Dedifferentiated amniotic fluid mesenchymal stem cell (primary cell): ENCODE measurements around the gene ITGB1.
"Not testable (repeated sequence)": the region's sequence is repeated elsewhere in the genome, so short reads cannot be mapped to it uniquely, and the experiment has no call there.

ENCODE experiments used
- DNase-seq: peaks from one replicate; pipeline ENCODE4 v3.0.0-alpha.2; 2016; ENCODE audit errors: extremely low spot score

The ITGB1 gene

DNA sequence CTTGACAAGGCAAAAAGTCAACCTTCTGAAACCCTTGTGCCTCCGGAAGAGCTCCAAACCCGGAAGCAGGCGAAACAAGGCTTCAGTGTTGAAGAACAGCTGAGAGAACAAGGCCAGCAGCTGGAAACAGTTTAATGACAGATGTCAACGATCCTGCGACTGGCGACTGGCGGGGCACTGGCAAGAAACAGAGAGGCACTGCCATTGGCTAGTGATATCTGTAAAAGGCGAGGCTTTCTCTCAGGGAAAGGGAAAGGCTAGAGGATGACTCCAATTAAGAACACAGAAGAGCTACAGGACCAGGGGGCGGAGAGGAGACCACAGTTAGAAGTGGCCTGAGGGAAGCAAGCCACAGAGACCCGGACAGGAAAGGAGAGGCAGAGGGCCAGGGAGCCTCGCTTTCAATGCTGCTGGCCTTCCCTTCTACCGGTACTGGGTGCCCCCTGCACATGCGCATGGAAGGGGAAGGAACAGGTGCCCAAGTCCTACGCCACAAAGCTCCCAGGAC, 19.4 kb downstream of the ITGB1 start:
- DNase-seq: no peak

DNA sequence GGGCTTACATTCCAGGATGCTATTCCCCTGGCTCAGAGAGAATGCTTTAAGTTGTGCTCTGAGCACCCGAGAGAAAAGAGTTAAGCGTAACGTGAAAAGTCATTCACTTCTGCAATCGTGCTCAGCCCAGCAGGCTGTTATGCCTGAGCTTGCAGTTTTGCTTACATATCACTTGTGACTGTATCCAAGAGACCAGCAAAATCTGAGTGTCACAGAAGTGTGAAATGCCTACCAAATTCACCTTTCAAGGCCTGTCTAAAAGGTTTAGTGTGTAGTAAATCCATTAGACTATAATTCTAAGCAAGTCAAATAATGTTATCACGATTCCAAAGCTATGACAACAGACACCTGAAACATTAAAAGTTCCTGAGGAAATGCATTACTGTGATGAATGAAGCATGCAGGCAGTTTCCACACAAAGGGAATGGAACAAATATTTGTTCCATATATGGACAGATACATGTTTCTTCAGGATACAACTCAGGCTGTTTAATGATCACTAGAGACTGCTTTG, 20.1 kb downstream of the ITGB1 start:
- DNase-seq: no peak

DNA sequence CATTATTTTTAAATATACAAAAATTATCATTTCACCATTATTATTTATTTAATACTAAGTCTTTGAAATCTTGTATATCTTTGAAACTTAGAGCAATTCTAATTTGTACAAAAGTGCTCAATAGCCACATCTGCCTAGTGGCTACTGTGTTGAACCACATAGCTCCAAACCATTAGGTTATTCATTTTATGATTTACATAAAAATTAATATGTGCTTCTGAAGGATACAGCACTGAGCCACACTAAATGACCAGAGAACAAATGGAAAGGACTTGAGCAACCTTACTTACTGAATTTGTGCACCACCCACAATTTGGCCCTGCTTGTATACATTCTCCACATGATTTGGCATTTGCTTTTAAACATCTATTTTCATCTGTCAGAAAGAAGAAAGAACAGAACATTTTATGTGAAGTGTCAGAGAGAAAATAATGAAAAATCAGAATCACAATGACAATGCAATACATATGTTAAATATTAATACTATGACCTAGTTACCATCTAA, 25.8 kb downstream of the ITGB1 start:
- DNase-seq: no peak

DNA sequence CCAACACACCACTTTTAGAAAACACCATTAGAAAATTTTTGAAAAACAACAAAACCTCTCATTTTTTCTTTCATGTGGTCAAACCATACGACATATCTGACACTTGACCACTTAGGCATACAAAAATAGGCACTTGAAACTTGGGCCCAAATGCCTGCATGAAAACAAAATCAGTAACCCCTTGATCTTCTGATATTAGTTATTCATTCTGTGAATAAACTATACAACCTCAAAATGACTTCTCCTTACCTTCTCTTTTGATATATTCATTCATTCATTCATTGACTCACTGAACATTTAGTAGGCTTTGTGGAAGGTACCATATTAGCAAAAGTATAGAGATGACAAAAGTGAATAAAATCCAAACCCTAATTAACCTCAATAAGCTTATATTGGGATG, 26.4 kb downstream of the ITGB1 start:
- no peak for DNase-seq

DNA sequence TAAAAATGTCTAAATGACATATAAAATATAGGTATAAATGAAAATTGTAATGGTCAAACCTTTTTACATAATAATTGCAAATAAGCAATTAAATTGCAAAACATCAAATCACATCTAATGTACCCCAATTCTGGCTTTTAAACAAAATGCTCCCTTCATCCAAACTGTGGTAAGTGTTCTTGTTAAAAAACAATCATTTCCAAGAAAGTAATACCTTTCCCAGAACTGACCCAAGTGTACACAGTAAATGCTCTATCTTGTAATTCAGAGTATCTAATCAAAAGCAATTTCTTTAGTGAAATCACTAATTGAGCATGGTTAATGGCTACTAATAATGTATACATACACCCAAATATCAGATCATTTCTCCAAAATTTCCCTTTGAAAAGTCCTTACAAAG, 28.0 kb downstream of the ITGB1 start:
- no peak for DNase-seq

DNA sequence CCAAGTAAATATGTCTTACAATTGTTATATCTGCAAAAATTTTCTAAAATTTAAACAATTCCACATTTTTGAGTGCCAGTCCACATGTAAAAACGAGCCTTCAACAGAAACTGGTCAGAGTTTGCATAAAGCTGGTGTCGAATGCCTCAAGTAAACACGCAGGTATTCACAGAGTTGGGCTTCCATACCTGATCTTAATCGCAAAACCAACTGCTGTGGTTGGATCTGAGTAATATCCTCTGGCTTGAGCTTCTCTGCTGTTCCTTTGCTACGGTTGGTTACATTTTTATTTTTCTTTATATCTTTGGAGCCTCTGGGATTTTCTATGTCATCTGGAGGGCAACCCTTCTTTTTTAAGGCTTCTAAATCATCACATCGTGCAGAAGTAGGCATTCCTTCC, 28.4 kb downstream of the ITGB1 start:
- DNase-seq: no peak

DNA sequence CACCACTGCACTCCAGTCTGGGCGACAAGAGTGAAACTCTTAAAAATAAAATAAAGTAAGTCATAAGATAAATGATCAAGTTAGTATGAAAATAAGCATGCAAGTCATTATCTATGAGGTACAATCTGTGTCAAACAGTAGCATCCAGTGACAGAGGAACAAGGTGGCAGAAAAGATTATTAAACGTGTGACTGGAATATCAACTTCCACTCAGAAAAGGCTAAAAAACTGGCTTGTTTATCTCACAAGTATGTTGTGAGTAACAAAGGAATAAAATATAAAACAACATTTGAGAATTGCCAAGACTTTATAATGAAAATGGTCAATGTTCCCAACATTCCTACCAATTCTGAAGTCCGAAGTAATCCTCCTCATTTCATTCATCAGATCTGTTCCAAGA, 30.3 kb downstream of the ITGB1 start:
- DNase-seq: no peak

DNA sequence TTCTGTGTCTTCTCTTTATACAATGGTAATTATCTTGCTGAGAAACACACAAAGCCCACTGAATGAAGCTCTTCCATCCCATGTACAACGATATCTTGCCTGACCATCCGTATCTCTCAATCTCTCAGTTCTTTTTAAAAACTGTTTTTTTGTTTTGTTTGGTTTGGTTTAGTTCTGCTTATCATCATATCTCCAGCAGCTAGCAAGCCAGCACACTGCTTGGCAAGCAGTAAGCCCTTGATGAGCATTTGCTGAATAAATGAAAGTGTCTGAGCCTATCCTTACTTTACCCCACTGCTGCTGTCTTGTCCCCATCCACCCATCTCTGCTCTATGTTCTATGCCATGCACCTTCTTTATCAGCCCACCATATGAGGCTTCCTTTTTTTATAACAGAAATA, 34.2 kb downstream of the ITGB1 start:
- no peak for DNase-seq

DNA sequence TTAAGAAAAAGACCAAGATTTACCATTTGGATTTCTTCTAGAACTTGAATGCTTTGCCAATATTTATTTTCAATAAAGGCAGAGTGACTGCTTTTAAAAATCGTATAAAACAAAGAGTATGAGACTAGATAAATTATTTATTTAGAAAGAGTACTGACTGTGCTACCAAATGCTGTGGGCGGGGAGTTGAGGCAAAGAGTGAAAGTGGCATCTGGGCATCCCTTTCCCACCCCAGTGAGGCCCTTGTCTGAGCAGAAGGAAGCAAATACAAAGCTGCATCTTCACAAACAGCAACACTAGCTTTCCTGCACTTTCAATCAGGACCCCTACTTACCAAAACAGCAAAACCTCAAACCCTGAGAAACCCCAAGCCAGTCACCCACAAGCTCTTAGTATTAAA, 34.9 kb downstream of the ITGB1 start:
- no peak for DNase-seq

DNA sequence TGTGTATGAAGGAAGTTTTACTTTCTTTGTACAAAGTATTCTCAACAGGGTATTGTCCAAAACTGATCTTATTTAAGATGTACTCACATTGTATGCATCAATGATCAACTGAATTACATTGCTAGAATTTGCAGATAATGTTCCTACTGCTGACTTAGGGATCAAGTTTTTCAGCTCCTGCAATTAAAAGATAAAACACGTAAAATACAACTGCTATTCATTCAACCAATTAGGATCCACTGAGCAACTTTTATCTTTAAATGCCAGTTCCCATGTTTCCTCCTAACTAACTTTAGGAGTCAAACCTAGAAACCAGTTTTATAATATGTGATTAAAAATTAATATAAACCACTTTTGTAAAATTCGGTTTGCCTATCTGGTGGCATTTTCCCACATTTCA, 35.9 kb downstream of the ITGB1 start:
- DNase-seq: no peak

DNA sequence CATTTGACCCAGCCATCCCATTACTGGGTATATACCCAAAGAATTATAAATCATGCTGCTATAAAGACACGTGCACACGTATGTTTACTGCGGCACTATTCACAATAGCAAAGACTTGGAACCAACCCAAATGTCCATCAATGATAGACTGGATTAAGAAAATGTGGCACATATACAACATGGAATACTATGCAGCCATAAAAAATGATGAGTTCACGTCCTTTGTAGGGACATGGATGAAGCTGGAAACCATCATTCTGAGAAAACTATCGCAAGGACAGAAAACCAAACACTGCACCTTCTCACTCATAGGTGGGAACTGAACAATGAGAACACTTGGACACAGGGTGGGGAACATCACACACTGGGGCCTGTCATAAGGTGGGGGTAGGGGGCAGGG, 40.2 kb downstream of the ITGB1 start:
- not testable (repeated sequence) for DNase-seq

DNA sequence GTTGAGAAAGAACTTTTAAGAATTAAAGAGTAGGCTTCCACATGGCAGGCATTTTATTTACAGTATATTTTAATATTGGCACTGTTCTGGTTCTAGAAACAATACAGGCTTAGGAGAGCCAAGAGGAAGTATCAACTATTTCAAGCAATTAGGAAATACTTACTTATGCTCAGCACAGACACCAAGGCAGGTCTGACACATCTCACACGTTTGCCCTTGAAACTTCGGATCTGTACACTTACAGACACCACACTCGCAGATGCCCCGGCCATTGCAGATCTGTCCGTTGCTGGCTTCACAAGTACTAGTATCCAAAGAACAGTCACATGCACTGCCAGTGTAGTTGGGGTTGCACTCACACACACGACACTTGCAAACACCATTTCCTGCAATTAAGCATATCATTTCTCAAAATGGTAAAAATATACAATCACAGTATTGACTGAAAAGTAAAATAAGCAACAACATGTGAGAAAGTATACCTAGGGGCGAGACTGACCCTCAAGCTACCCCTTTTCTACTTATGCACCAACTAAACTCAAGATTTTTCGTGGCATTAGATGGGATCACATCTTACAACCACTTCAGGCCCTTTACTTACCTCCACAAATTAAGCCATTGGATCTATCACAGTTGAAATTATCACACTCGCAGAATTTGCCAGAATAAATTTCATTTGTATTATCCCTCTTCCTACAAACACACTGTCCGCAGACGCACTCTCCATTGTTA, 46.6 kb downstream of the ITGB1 start:
- DNase-seq: no peak

DNA sequence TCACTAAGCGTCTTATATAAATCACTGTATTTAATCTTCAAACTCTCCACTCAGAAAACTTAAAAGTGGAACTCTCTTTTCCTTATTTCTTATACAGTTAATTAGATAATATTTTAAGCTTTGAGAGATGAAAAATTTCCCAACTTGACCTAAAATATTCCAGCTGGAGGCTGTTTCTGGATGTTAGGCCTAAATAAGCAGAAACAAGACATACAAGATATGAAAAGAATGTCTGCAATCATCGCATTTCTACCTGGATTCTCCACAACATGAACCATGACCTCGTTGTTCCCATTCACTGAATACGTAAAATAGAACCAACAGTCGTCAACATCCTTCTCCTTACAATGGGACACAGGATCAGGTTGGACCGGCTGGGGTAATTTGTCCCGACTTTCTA, 48.1 kb downstream of the ITGB1 start:
- DNase-seq: not testable (repeated sequence)

DNA sequence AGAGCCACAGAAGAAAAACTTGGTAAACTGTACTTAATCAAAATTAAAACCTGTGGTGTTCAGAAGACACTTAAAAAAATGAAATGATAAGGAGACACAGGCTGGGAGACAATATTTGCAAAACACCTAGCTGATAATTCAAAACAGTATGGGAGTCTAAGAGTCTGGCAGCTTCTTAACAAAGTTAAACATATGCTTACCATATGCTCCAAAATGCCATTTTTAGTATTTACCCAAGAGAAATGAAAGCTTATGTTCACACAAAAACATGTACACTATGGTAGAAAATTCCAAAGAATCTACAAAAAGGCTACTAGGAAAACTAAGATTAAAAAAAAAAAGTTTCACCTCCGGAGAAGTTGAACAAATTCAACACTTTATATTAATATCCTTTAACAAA, 48.6 kb downstream of the ITGB1 start:
- no peak for DNase-seq

DNA sequence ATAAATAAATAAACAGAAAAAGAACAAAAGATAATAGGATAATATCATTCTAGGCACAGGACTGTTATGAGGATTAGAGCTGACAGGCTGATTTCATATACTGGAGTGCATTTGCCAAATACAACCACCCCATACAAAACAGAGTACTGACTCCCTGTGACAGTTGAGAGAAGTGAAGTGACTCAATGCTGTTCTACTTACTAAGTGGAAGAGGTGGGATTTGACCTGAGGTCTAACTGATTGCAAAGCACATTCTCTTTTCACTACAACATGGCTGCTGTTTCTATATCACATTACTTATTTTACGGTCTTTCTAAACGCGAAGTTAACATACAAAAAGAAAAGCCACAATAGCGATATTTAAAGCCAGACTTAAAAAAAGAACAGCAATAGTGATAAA, 51.4 kb downstream of the ITGB1 start:
- no peak for DNase-seq

DNA sequence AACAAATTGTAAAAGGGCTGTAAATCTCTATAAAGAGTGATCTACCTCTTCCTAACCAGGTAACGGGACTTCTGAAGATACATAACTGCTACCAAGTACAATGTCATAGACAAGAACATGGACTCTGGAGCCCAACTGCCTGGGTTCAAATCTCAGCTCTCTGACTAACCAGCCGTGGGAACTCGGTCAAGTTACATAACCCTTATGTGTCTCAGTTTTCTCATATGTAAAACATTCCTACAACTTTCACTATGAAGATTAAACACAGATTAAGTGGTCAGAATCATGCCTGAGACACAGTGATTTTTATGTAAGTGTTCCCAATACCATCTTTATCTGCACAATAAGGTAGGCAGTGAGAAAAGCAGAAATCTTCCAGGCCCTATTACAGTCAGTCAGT, 52.6 kb downstream of the ITGB1 start:
- DNase-seq: no peak

DNA sequence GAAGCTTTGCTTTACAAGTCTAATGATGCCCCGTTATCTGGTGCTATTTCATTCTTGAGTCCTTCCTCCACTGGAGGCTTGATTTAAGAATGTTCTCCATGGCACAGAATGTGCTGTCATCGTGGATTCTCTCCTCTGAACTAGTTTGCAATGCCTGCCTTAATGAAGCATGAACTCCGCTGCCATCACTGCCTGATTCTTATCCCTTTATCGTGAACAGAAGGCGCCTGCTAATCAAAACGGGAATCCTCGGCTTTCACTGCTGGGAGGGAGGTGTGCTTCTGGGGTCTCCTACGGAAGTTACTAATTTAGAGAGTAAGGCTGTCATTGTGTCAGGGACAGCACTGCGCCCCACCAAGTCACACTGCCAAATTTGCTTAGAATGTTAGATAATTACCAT, 56.2 kb downstream of the ITGB1 start:
- DNase-seq: no peak

DNA sequence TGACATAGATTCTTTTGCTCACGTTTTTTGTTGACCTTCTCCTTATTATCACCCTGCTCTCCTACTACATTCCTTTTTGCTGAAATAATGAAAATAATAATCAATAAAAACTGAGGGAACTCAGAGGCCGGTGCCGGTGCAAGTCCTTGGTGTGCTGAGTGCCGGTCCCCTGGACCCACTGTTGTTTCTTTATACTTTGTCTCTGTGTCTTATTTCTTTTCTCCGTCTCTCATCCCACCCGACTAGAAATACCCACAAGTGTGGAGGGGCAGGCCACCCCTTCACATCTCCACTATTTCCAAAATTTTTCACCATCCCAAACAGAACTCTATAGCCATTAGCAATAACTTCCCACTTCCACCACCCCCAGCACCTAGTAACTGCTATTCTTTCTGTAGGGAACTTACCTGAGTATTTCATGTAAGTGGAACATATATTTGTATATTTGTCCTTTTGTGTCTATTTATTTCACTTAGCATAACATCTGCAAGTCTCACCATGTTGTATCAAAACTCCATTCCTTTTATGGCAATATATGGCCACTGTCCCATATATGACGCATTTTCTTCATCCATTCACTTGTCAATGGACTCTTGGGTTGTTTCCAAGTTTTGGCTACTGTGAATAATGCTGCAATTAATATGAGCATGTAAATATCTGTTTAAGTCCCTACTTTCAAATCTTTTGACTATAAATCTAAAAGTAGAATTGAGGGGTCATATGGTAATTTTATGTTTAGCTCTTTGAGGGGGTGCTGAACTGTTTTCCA, 62.6 kb downstream of the ITGB1 start:
- DNase-seq: not testable (repeated sequence)

DNA sequence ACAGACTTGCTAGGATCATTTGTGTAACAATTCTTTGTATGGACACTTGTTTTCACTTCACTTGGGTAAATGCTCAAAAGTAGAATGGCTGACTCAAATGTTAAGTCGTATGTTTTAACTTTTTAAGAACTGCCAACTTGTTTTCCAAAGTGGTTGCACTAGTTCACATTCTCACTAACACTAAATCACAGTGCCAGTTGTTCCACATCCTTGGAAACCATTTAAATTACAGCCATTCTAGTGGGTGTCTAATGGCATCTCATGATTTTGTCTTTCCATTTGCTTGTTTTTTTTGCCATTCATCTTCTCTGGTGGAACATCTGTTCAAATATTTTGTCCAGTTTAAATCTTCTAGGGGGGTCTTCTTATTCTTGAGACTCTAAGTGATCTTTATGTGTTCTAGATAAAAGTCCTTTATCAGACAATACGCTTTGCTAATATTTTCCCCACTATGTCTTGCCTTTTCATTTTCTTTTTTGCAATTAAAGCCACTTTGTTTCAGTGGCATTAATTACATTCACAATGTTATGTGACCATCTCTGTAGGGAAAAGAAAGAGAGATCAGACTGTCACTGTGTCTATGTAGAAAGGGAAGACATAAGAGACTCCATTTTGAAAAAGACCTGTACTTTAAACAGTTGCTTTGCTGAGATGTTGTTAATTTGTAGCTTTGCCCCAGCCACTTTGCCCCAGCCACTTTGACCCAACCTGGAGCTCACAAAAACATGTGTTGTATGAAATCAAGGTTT, 63.9 kb downstream of the ITGB1 start:
- DNase-seq: no peak

DNA sequence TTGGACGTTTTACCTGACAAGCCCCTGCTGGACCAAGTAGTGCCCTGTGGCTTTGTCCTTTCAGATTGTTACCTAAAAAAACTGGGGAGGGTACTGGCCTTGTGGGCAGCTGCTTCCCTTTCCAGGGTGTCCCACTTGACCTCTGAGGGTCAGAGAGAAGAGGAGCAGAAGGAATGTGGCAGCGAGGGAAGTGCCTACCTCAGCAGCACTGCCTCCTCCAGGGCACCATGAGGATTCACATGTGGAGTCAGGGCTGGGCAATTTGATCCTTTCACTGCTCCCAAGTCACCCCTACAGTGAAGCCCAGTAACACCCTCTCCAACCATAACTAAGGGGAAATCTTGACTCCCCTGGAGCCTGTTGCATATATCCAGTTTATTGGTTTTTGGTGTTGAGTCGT, 64.6 kb downstream of the ITGB1 start:
- no peak for DNase-seq

DNA sequence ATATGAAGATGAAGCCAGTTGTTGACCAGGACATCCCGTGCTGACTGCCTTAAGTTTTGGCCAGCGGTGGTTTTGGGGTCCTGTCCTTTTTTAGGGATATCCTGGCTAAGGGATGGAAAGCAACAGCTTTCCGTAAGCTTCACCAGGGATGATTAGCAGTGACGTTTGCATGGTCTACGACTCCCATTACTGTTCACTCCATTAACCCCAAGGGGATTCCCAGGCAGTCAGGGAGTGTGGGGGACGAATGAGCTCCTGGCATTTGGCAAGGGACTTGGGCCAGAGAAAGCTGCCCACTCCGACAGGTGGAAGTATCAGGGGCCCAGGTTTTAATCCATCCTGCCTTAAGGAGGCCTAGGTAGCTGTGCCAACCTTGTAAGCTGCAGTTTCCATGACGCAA, 66.8 kb downstream of the ITGB1 start:
- no peak for DNase-seq

DNA sequence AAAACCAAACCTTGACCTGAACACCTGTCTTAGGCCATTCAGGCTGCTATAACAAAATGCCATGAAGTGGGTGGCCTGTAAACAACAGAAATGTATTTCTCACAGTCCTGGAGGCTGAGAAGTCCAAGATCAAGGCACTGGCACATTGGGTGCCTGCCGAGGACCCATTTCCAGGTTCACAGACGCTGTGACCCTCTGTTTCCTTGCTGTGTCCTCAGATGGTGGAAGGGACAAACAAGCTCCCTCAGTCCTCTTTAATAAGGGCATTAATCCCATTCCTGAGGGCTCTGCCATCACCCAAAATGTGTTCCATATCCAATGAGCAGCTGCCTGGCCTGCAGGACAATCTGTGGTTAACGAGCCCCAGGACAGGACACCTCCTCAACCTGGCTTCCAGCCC, 67.6 kb downstream of the ITGB1 start:
- no peak for DNase-seq
